ENCODE data around the gene RASA3.

The RASA3 gene

GRCh38 chr13:114032126-114032799 lies 100.2 kb downstream of the RASA3 start:
- TF ChIP-seq CTCF (IDR thresholded peaks at IDR 0.05; ENCODE audit: low read depth, low read length) = no peak
- peak; percentile 70 for DNase-seq (ENCODE audit: low read depth, low spot score)
- H3K4me3 ChIP-seq (ENCODE audit: low read depth, low read length) = no peak overlapping the region
- in situ Hi-C loops (cut with HindIII; ENCODE audit: low sequenced_read_pairs) = no loop called here

GRCh38 chr13:114031631-114032030 lies 100.8 kb downstream of the RASA3 start:
- in situ Hi-C loops (cut with HindIII; ENCODE audit: low sequenced_read_pairs) = no loop called here
- no peak overlapping the region for H3K4me3 ChIP-seq (ENCODE audit: low read depth, low read length)
- TF ChIP-seq CTCF (IDR thresholded peaks at IDR 0.05; ENCODE audit: low read depth, low read length) = no peak
- DNase-seq (ENCODE audit: low read depth, low spot score) = no peak

GRCh38 chr13:114030666-114031610 lies 101.5 kb downstream of the RASA3 start:
- in situ Hi-C loops (cut with HindIII; ENCODE audit: low sequenced_read_pairs) = no loop called here
- DNase-seq (ENCODE audit: low read depth, low spot score) = no peak
- H3K4me3 ChIP-seq (ENCODE audit: low read depth, low read length) = no peak overlapping the region
- TF ChIP-seq CTCF (IDR thresholded peaks at IDR 0.05; ENCODE audit: low read depth, low read length) = no peak

- no peak for TF ChIP-seq CTCF (IDR thresholded peaks at IDR 0.05; ENCODE audit: low read depth, low read length)
- no peak overlapping the region for H3K4me3 ChIP-seq (ENCODE audit: low read depth, low read length)
- peak; percentile 63 for DNase-seq (ENCODE audit: low read depth, low spot score)
- in situ Hi-C loops (cut with HindIII; ENCODE audit: low sequenced_read_pairs) = no loop called here
These were observed 102.4 kb downstream of the RASA3 start for GRCh38 chr13:114029866-114030625.

GRCh38 chr13:114027826-114028225 lies 104.6 kb downstream of the RASA3 start:
- in situ Hi-C loops (cut with HindIII; ENCODE audit: low sequenced_read_pairs) = no loop called here
- DNase-seq (ENCODE audit: low read depth, low spot score) = no peak
- TF ChIP-seq CTCF (IDR thresholded peaks at IDR 0.05; ENCODE audit: low read depth, low read length) = no peak
- no peak overlapping the region for H3K4me3 ChIP-seq (ENCODE audit: low read depth, low read length)

- H3K4me3 ChIP-seq (ENCODE audit: low read depth, low read length) = no peak overlapping the region
- peak; percentile 35 for DNase-seq (ENCODE audit: low read depth, low spot score)
- TF ChIP-seq CTCF (IDR thresholded peaks at IDR 0.05; ENCODE audit: low read depth, low read length) = no peak
- in situ Hi-C loops (cut with HindIII; ENCODE audit: low sequenced_read_pairs) = no loop called here
These were observed 105.2 kb downstream of the RASA3 start for GRCh38 chr13:114027046-114027715.

Measured in astrocyte of the spinal cord (primary cell).